HepG2 (cell line): ENCODE results near the gene CDC25C.
A peak's percentile ranks its signal among the peaks of the same experiment; 100 is the strongest.

Experiments
- CTCF ChIP-seq: sonication (generic); formaldehyde crosslinking; IDR thresholded peaks from 2 replicates; pipeline ENCODE4 v1.5.0; 2020; ENCODE audit warnings: mild to moderate bottlenecking, missing genetic modification reagents, moderate library complexity
- FOSL2 ChIP-seq: sonication (generic); formaldehyde crosslinking; IDR thresholded peaks from 2 replicates; pipeline ENCODE4 v1.4.0; 2020; ENCODE audit warnings: missing genetic modification reagents
- FOXJ3 ChIP-seq: sonication (generic); formaldehyde crosslinking; IDR thresholded peaks from 2 replicates; pipeline ENCODE4 v1.4.0; 2020; ENCODE audit warnings: missing genetic modification reagents, mild to moderate bottlenecking, borderline replicate concordance
- HDAC6 ChIP-seq: fragments of 200-600 bp; sonication (generic); IDR thresholded peaks from 2 replicates; pipeline ENCODE4 v1.7.0; 2017; ENCODE audit warnings: mild to moderate bottlenecking, antibody characterized with exemption, low read length, low read depth
- HINFP ChIP-seq: sonication (generic); formaldehyde crosslinking; IDR thresholded peaks from 2 replicates; pipeline ENCODE4 v1.4.0; 2020; ENCODE audit warnings: low read depth, mild to moderate bottlenecking, missing genetic modification reagents
- NFYC ChIP-seq: IDR thresholded peaks from 2 replicates; pipeline ENCODE4 v1.6.1; 2016; ENCODE audit warnings: missing genetic modification reagents, missing compliant biosample characterization
- NR1H2 ChIP-seq: sonication (generic); formaldehyde crosslinking; IDR thresholded peaks from 2 replicates; pipeline ENCODE4 v1.8.1; 2022; ENCODE audit warnings: low read depth, missing genetic modification reagents, borderline replicate concordance
- PRPF4 ChIP-seq: fragments of 200-400 bp; formaldehyde crosslinking; IDR thresholded peaks from 2 replicates; pipeline ENCODE4 v1.6.1; 2016; ENCODE audit warnings: low read length, low read depth; ENCODE audit not compliant: poor library complexity, severe bottlenecking
- RAD21 ChIP-seq: fragments of 450-650 bp; formaldehyde crosslinking; IDR thresholded peaks from 2 replicates; pipeline ENCODE4 v1.5.0; 2020; ENCODE audit warnings: mild to moderate bottlenecking
- ZNF576 ChIP-seq: sonication (generic); formaldehyde crosslinking; IDR thresholded peaks from 2 replicates; pipeline ENCODE4 v1.4.0; 2020; ENCODE audit warnings: mild to moderate bottlenecking, missing genetic modification reagents
- ZNF781 ChIP-seq: sonication (generic); formaldehyde crosslinking; IDR thresholded peaks from 2 replicates; pipeline ENCODE4 v1.5.1; 2020; ENCODE audit warnings: borderline replicate concordance, mild to moderate bottlenecking, missing genetic modification reagents; ENCODE audit errors: not compliant biosample characterization
- TF ChIP-seq, protein P1 (sequence below): sonication (generic); formaldehyde crosslinking; conservative IDR thresholded peaks from 2 replicates; pipeline ENCODE4 v1.4.0; 2020; ENCODE audit warnings: missing genetic modification reagents

- TF ChIP-seq CTCF (CRISPR knock-in tag) (peak; percentile 20), FOXJ3 (no peak), HINFP (CRISPR knock-in tag) (no peak), RAD21 (no peak), FOSL2 (no peak), NFYC (peak; percentile 84), NR1H2 (CRISPR knock-in tag) (no peak), HDAC6 (no peak), PRPF4 (no peak), ZNF781 (CRISPR knock-in tag) (no peak), ZNF576 (CRISPR knock-in tag) (no peak)
- TF ChIP-seq, protein P1, sequence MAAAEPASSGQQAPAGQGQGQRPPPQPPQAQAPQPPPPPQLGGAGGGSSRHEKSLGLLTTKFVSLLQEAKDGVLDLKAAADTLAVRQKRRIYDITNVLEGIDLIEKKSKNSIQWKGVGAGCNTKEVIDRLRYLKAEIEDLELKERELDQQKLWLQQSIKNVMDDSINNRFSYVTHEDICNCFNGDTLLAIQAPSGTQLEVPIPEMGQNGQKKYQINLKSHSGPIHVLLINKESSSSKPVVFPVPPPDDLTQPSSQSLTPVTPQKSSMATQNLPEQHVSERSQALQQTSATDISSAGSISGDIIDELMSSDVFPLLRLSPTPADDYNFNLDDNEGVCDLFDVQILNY (CRISPR knock-in tag), result no peak
Observed at GRCh38 chr5:138354926-138355378, 23.3 kb upstream of the CDC25C start.
